Activated naive CD8-positive, alpha-beta T cell (primary cell): ENCODE results near the gene UGT1A4.

Source experiments
- H3K27ac Mint-ChIP-seq: one replicate; pipeline ENCODE4 v1.8.0; 2021; ENCODE audit warnings: mixed read lengths
- H3K27me3 Mint-ChIP-seq: one replicate; pipeline ENCODE4 v1.8.0; 2021; ENCODE audit warnings: mixed read lengths
- H3K36me3 Mint-ChIP-seq: one replicate; pipeline ENCODE4 v1.8.0; 2021; ENCODE audit warnings: mixed read lengths
- H3K4me1 Mint-ChIP-seq: one replicate; pipeline ENCODE4 v1.8.0; 2021; ENCODE audit warnings: low read depth, mixed read lengths
- H3K4me3 Mint-ChIP-seq: one replicate; pipeline ENCODE4 v1.8.0; 2021; ENCODE audit warnings: mild to moderate bottlenecking, mixed read lengths
- H3K9me3 Mint-ChIP-seq: one replicate; pipeline ENCODE4 v1.8.0; 2021; ENCODE audit warnings: low read depth, mixed read lengths

UGT1A4 gene

GRCh38 chr2:233718552-233718951 is at the start of gene UGT1A4:
Gene UGT1A4 (plus strand): TSS chr2:233718736. CDS start chr2:233718821, 85 bp downstream.
- no peaks in the 10 kb centered on the region for H3K4me1 Mint-ChIP-seq
- no peaks in the 10 kb centered on the region for H3K9me3 Mint-ChIP-seq
- H3K27me3 Mint-ChIP-seq = peaks cover 13% of the 10 kb centered on the region
- no peak within 1 kb of the TSS for H3K27ac Mint-ChIP-seq
- no peak within 1 kb of the TSS for H3K4me3 Mint-ChIP-seq
- H3K36me3 Mint-ChIP-seq = no peaks in the 10 kb centered on the region

- Mint-ChIP-seq H3K4me1 (no peaks in the 10 kb centered on the region), H3K9me3 (no peaks in the 10 kb centered on the region), H3K4me3 (no peak within 1 kb of the TSS), H3K36me3 (peaks cover 6% of the 10 kb centered on the region), H3K27me3 (peaks cover 18% of the 10 kb centered on the region), H3K27ac (no peak within 1 kb of the TSS)
These were observed 47.0 kb upstream of the UGT1A4 start, which contains the start of gene UGT1A9 for GRCh38 chr2:233671290-233672161. Gene UGT1A9 (plus strand): TSS chr2:233671898. CDS start chr2:233671935, 37 bp downstream.

- Mint-ChIP-seq H3K4me1 (no peaks in the 10 kb centered on the region), H3K27ac (no peak overlapping the region), H3K27me3 (peaks cover 20% of the 10 kb centered on the region), H3K4me3 (no peak overlapping the region), H3K9me3 (no peaks in the 10 kb centered on the region), H3K36me3 (peaks cover 6% of the 10 kb centered on the region)
These were observed 45.6 kb upstream of the UGT1A4 start for GRCh38 chr2:233672886-233673285.

- Mint-ChIP-seq H3K9me3 (no peaks in the 10 kb centered on the region), H3K27ac (no peak overlapping the region), H3K27me3 (peaks cover 17% of the 10 kb centered on the region), H3K36me3 (peaks cover 3% of the 10 kb centered on the region), H3K4me3 (no peak overlapping the region), H3K4me1 (no peaks in the 10 kb centered on the region)
These were observed 44.6 kb upstream of the UGT1A4 start for GRCh38 chr2:233673896-233674295.

- no peaks in the 10 kb centered on the region for H3K9me3 Mint-ChIP-seq
- H3K27me3 Mint-ChIP-seq = peaks cover 17% of the 10 kb centered on the region
- no peak overlapping the region for H3K4me3 Mint-ChIP-seq
- H3K36me3 Mint-ChIP-seq = peaks cover 3% of the 10 kb centered on the region
- H3K4me1 Mint-ChIP-seq = no peaks in the 10 kb centered on the region
- H3K27ac Mint-ChIP-seq = no peak overlapping the region
These were observed 44.2 kb upstream of the UGT1A4 start for GRCh38 chr2:233674314-233674713.

- H3K27me3 Mint-ChIP-seq = peaks cover 17% of the 10 kb centered on the region
- H3K9me3 Mint-ChIP-seq = no peaks in the 10 kb centered on the region
- H3K27ac Mint-ChIP-seq = no peak overlapping the region
- no peaks in the 10 kb centered on the region for H3K4me1 Mint-ChIP-seq
- H3K36me3 Mint-ChIP-seq = peaks cover 3% of the 10 kb centered on the region
- H3K4me3 Mint-ChIP-seq = no peak overlapping the region
These were observed 43.5 kb upstream of the UGT1A4 start for GRCh38 chr2:233674995-233675394.

GRCh38 chr2:233676046-233676445 is 42.5 kb upstream of the UGT1A4 start:
- H3K27me3 Mint-ChIP-seq = peaks cover 12% of the 10 kb centered on the region
- H3K4me3 Mint-ChIP-seq = no peak overlapping the region
- H3K9me3 Mint-ChIP-seq = no peaks in the 10 kb centered on the region
- no peaks in the 10 kb centered on the region for H3K4me1 Mint-ChIP-seq
- no peak overlapping the region for H3K27ac Mint-ChIP-seq
- no peaks in the 10 kb centered on the region for H3K36me3 Mint-ChIP-seq

- Mint-ChIP-seq H3K4me1 (no peaks in the 10 kb centered on the region), H3K36me3 (no peaks in the 10 kb centered on the region), H3K9me3 (no peaks in the 10 kb centered on the region), H3K27ac (no peak overlapping the region), H3K4me3 (no peak overlapping the region), H3K27me3 (peaks cover 5% of the 10 kb centered on the region)
These were observed 39.3 kb upstream of the UGT1A4 start for GRCh38 chr2:233679196-233679595.

- Mint-ChIP-seq H3K4me3 (no peak overlapping the region), H3K27ac (no peak overlapping the region), H3K36me3 (no peaks in the 10 kb centered on the region), H3K9me3 (no peaks in the 10 kb centered on the region), H3K4me1 (no peaks in the 10 kb centered on the region), H3K27me3 (peaks cover 5% of the 10 kb centered on the region)
These were observed 38.0 kb upstream of the UGT1A4 start for GRCh38 chr2:233680361-233681045.

GRCh38 chr2:233681521-233682099 is 36.9 kb upstream of the UGT1A4 start, which contains the start of gene UGT1A7:
Gene UGT1A7 (plus strand): TSS chr2:233681901. CDS start chr2:233681938, 37 bp downstream.
- no peaks in the 10 kb centered on the region for H3K9me3 Mint-ChIP-seq
- H3K4me1 Mint-ChIP-seq = no peaks in the 10 kb centered on the region
- no peak within 1 kb of the TSS for H3K27ac Mint-ChIP-seq
- H3K4me3 Mint-ChIP-seq = no peak within 1 kb of the TSS
- H3K27me3 Mint-ChIP-seq = peaks cover 3% of the 10 kb centered on the region
- H3K36me3 Mint-ChIP-seq = no peaks in the 10 kb centered on the region

- no peak overlapping the region for H3K27ac Mint-ChIP-seq
- H3K27me3 Mint-ChIP-seq = peaks cover 7% of the 10 kb centered on the region
- H3K9me3 Mint-ChIP-seq = no peaks in the 10 kb centered on the region
- no peaks in the 10 kb centered on the region for H3K36me3 Mint-ChIP-seq
- H3K4me1 Mint-ChIP-seq = no peaks in the 10 kb centered on the region
- no peak overlapping the region for H3K4me3 Mint-ChIP-seq
These were observed 33.9 kb upstream of the UGT1A4 start for GRCh38 chr2:233684640-233685039.

- H3K9me3 Mint-ChIP-seq = no peaks in the 10 kb centered on the region
- H3K36me3 Mint-ChIP-seq = no peaks in the 10 kb centered on the region
- H3K4me3 Mint-ChIP-seq = no peak overlapping the region
- peaks cover 7% of the 10 kb centered on the region for H3K27me3 Mint-ChIP-seq
- no peaks in the 10 kb centered on the region for H3K4me1 Mint-ChIP-seq
- no peak overlapping the region for H3K27ac Mint-ChIP-seq
These were observed 31.6 kb upstream of the UGT1A4 start for GRCh38 chr2:233686928-233687327.

GRCh38 chr2:233688341-233688740 is 30.2 kb upstream of the UGT1A4 start:
- Mint-ChIP-seq H3K9me3 (no peaks in the 10 kb centered on the region), H3K27ac (no peak overlapping the region), H3K27me3 (peaks cover 7% of the 10 kb centered on the region), H3K36me3 (no peaks in the 10 kb centered on the region), H3K4me3 (no peak overlapping the region), H3K4me1 (no peaks in the 10 kb centered on the region)

GRCh38 chr2:233689031-233689430 is 29.5 kb upstream of the UGT1A4 start:
- peaks cover 7% of the 10 kb centered on the region for H3K27me3 Mint-ChIP-seq
- no peak overlapping the region for H3K4me3 Mint-ChIP-seq
- no peaks in the 10 kb centered on the region for H3K36me3 Mint-ChIP-seq
- H3K4me1 Mint-ChIP-seq = no peaks in the 10 kb centered on the region
- H3K27ac Mint-ChIP-seq = no peak overlapping the region
- H3K9me3 Mint-ChIP-seq = no peaks in the 10 kb centered on the region

GRCh38 chr2:233689501-233689900 is 29.0 kb upstream of the UGT1A4 start:
- Mint-ChIP-seq H3K27me3 (peaks cover 7% of the 10 kb centered on the region), H3K36me3 (no peaks in the 10 kb centered on the region), H3K4me1 (no peaks in the 10 kb centered on the region), H3K27ac (no peak overlapping the region), H3K4me3 (no peak overlapping the region), H3K9me3 (no peaks in the 10 kb centered on the region)
